Osteocyte (in vitro differentiated cells): ENCODE measurements around the gene NOL3. TPM values are rescaled to one million over a fixed set of nuclear protein-coding genes. Genes with fewer than 3 reads are reported as not detected.

Source experiments
- DNase-seq: peaks from one replicate; pipeline ENCODE4 v3.0.0; 2021; ENCODE audit warnings: mixed read lengths; ENCODE audit not compliant: unreplicated experiment; ENCODE audit errors: extremely low spot score
- H3K27ac Mint-ChIP-seq: one replicate; pipeline ENCODE4 v1.8.0; 2021; ENCODE audit warnings: mild to moderate bottlenecking, mixed read lengths; ENCODE audit not compliant: unreplicated experiment
- H3K27me3 Mint-ChIP-seq: one replicate; pipeline ENCODE4 v1.8.0; 2021; ENCODE audit warnings: mixed read lengths; ENCODE audit not compliant: unreplicated experiment
- H3K36me3 Mint-ChIP-seq: one replicate; pipeline ENCODE4 v1.8.0; 2021; ENCODE audit warnings: mixed read lengths; ENCODE audit not compliant: unreplicated experiment
- H3K4me1 Mint-ChIP-seq: one replicate; pipeline ENCODE4 v1.8.0; 2021; ENCODE audit warnings: mixed read lengths; ENCODE audit not compliant: unreplicated experiment
- H3K4me3 Mint-ChIP-seq: one replicate; pipeline ENCODE4 v1.8.0; 2021; ENCODE audit warnings: mild to moderate bottlenecking, moderate library complexity, mixed read lengths; ENCODE audit not compliant: unreplicated experiment
- H3K9me3 Mint-ChIP-seq: one replicate; pipeline ENCODE4 v1.8.0; 2021; ENCODE audit warnings: mixed read lengths; ENCODE audit not compliant: unreplicated experiment
- total RNA-seq: library from RNA; stranded (reverse); gene quantifications from 2 replicates; pipeline ENCODE4 v1.2.1, GENCODE V29; 2021
- TF ChIP-seq, protein P1 (sequence below): fragments of 200-600 bp; sonication (generic); IDR thresholded peaks from 2 replicates; pipeline ENCODE4 v1.5.0; 2021; ENCODE audit warnings: antibody characterized with exemption, mild to moderate bottlenecking, moderate library complexity

The NOL3 gene
- total RNA-seq, 1 donor from 2014 or later = 22.8 TPM

DNA sequence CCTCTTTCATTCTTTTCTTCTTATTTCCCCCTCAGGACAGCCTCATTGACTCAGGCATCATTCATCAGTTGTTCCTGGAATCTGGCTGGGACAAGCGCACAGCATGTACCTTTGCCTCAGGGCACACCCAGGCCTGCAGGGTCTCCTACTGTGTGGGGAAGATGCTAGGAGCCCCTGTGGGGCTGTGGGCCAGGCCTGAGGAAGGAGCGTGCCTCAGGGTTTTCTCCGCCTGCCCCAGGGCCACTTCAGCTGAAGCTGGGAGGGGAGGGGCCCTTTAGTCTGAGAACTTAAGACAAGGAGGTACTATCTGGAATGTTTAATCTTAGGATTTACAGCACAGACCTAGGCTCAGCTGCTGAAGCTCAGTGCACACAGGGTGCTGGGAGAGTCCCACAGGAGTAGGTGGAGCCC lies 36.5 kb downstream of the NOL3 start:
- H3K9me3 Mint-ChIP-seq = no peaks in the 10 kb centered on the region
- H3K27ac Mint-ChIP-seq = peak overlapping the region; percentile 57
- DNase-seq = no peak

DNA sequence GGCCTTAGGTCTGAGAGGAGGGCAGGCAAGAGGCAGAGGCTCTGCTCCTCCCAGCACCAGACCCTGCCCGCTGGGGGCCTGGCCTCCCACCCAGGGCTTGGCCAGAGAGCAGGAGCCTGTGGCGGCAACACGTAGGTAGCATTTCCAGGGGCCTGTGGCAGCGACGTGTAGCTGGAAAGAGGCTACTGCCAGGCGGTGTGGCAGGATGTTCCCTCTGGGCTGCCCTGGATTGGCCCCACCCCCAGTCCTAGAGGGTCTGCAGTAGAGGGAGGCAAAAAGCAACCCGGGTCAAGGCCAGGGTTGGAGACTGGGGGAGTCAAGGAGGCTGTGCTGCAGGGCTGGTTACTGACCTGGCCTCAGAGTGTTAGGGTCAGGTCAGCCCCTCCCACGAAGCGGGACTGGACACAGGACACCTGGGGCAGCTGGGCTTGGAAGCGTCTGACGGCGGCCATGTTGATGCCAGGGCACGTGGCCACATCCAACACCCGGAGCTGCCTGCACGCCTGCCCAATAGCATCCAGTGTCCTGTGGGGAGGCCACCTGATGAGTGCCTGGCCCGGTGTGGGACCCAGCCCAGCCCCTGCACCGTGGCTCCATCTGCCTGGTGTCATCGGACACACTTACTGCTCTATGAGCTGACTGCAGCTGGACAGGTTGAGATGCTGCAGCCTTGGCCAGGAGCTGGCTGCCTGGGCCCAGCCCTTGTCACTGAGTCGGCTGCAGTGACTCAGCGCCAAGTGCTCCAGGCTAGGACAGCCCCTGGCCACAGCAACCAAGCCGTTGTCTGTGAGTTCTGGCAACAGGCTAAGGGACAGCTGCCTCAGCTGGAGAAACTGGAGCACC lies 37.1 kb downstream of the NOL3 start:
- H3K4me3 Mint-ChIP-seq = no peak overlapping the region
- peaks cover 7% of the 10 kb centered on the region for H3K36me3 Mint-ChIP-seq
- no peak for DNase-seq
- TF ChIP-seq, protein P1, sequence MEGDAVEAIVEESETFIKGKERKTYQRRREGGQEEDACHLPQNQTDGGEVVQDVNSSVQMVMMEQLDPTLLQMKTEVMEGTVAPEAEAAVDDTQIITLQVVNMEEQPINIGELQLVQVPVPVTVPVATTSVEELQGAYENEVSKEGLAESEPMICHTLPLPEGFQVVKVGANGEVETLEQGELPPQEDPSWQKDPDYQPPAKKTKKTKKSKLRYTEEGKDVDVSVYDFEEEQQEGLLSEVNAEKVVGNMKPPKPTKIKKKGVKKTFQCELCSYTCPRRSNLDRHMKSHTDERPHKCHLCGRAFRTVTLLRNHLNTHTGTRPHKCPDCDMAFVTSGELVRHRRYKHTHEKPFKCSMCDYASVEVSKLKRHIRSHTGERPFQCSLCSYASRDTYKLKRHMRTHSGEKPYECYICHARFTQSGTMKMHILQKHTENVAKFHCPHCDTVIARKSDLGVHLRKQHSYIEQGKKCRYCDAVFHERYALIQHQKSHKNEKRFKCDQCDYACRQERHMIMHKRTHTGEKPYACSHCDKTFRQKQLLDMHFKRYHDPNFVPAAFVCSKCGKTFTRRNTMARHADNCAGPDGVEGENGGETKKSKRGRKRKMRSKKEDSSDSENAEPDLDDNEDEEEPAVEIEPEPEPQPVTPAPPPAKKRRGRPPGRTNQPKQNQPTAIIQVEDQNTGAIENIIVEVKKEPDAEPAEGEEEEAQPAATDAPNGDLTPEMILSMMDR = no peak
- H3K4me1 Mint-ChIP-seq = peaks cover 19% of the 10 kb centered on the region
- H3K27ac Mint-ChIP-seq = peak overlapping the region; percentile 57
- no peaks in the 10 kb centered on the region for H3K9me3 Mint-ChIP-seq
- H3K27me3 Mint-ChIP-seq = no peaks in the 10 kb centered on the region

More for the DNA sequence above, 36.5 kb downstream of the NOL3 start:
- H3K4me3 Mint-ChIP-seq = no peak overlapping the region
- peaks cover 19% of the 10 kb centered on the region for H3K4me1 Mint-ChIP-seq
- TF ChIP-seq, protein P1 = no peak
- H3K36me3 Mint-ChIP-seq = peaks cover 8% of the 10 kb centered on the region
- no peaks in the 10 kb centered on the region for H3K27me3 Mint-ChIP-seq

DNA sequence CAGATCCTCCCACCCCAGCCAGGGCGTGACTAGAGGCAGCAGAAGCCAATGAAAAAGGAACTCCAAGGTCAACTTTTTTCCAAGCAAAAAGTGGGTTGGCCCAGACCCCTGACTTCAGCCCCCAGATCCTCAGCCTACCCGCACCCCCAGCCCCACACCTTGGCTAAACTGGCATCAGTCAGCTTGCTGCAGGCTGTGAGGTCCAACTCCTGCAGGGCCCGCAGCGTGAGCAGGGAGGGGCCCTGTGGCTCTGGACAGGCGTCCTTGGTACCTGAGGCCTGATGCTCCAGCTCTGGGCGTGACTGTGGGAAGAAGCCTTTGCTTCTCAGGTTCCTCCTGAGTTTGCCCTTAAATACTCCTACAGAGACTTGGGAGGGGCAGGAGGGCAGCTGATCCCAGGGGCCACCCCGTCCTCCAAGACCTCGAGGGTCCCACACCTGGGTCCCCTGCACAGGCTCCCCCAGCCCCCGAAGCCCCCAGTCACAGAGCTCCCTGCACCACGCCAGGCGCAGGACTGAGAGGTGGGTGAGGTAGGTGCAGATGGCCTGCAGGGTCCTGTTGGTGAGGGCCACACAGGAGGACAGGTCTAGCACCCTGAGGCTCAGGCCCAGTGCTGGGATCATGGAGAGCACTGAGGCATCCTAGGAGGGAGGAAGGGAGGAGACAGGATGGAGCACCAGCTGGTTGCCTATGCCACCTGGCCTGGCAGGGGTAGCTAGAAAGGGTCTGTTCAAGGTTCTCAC lies 38.0 kb downstream of the NOL3 start:
- Mint-ChIP-seq H3K9me3 (no peaks in the 10 kb centered on the region), H3K27ac (no peak overlapping the region), H3K4me1 (peaks cover 19% of the 10 kb centered on the region), H3K4me3 (no peak overlapping the region), H3K36me3 (peaks cover 5% of the 10 kb centered on the region), H3K27me3 (no peaks in the 10 kb centered on the region)
- no peak for DNase-seq
- TF ChIP-seq, protein P1 = no peak

DNA sequence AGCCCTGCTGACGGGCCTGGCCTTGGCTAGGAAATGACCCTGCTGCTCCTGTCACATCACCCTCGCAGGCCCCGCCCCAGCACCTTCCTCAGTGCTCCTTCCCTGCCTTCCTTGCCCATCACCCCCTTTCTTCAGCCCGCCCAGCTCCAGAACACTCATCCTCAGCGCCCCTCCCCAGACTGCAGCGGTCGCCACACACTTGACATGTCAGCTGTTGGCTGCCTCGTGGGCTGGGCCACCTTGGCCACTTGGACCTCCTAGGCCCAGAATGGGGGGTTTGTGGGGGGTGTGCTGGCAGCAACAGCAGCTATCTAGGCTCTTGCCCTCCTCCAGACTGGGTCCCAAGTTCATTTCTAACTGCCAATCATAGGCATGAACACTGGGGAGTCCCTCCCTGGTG lies 39.2 kb downstream of the NOL3 start:
- Mint-ChIP-seq H3K4me3 (no peak overlapping the region), H3K9me3 (no peaks in the 10 kb centered on the region), H3K4me1 (peaks cover 19% of the 10 kb centered on the region), H3K27me3 (no peaks in the 10 kb centered on the region), H3K36me3 (peaks cover 2% of the 10 kb centered on the region), H3K27ac (no peak overlapping the region)
- no peak for DNase-seq
- TF ChIP-seq, protein P1 = no peak
